GM12875 (cell line): Measurements from ENCODE around the gene AGAP1.
"Not testable (repeated sequence)": the region's sequence is repeated elsewhere in the genome, so short reads cannot be mapped to it uniquely, and the experiment has no call there.

Experiments
- H3K4me3 ChIP-seq: one replicate; pipeline ENCODE4 v1.5.1; 2011; ENCODE audit warnings: low read depth, low read length, control low read depth
- CTCF ChIP-seq: IDR thresholded peaks from 2 replicates; pipeline ENCODE4 v1.5.1; 2011; ENCODE audit warnings: low read depth, mild to moderate bottlenecking, control low read depth, inconsistent platforms, low read length, moderate library complexity, borderline replicate concordance; ENCODE audit not compliant: insufficient read depth

Gene AGAP1

GRCh38 chr2:235754357-235755207 is 260.7 kb downstream of the AGAP1 start:
- TF ChIP-seq CTCF: no peak
- no peak overlapping the region for H3K4me3 ChIP-seq

GRCh38 chr2:235756491-235756890 is 262.6 kb downstream of the AGAP1 start:
- no peak overlapping the region for H3K4me3 ChIP-seq
- TF ChIP-seq CTCF: no peak

GRCh38 chr2:235757212-235757611 is 263.4 kb downstream of the AGAP1 start:
- TF ChIP-seq CTCF: no peak
- H3K4me3 ChIP-seq: no peak overlapping the region

- no peak overlapping the region for H3K4me3 ChIP-seq
- TF ChIP-seq CTCF: no peak
These were observed 263.8 kb downstream of the AGAP1 start for GRCh38 chr2:235757640-235758039.

- TF ChIP-seq CTCF: no peak
- no peak overlapping the region for H3K4me3 ChIP-seq
These were observed 269.2 kb downstream of the AGAP1 start for GRCh38 chr2:235762832-235763598.

GRCh38 chr2:235763816-235764215 is 270.0 kb downstream of the AGAP1 start:
- no peak for TF ChIP-seq CTCF
- no peak overlapping the region for H3K4me3 ChIP-seq

GRCh38 chr2:235764478-235764877 is 270.6 kb downstream of the AGAP1 start:
- H3K4me3 ChIP-seq: not testable (repeated sequence)
